Osteocyte (in vitro differentiated cells): ENCODE data around the gene DZIP3. TPM values are rescaled to one million over a fixed set of nuclear protein-coding genes. Genes with fewer than 3 reads are reported as not detected.

Experiments used
- DNase-seq: peaks from one replicate; pipeline ENCODE4 v3.0.0; 2021; ENCODE audit warnings: mixed read lengths; ENCODE audit not compliant: unreplicated experiment; ENCODE audit errors: extremely low spot score
- H3K27ac Mint-ChIP-seq: one replicate; pipeline ENCODE4 v1.8.0; 2021; ENCODE audit warnings: mild to moderate bottlenecking, mixed read lengths; ENCODE audit not compliant: unreplicated experiment
- H3K27me3 Mint-ChIP-seq: one replicate; pipeline ENCODE4 v1.8.0; 2021; ENCODE audit warnings: mixed read lengths; ENCODE audit not compliant: unreplicated experiment
- H3K36me3 Mint-ChIP-seq: one replicate; pipeline ENCODE4 v1.8.0; 2021; ENCODE audit warnings: mixed read lengths; ENCODE audit not compliant: unreplicated experiment
- H3K4me1 Mint-ChIP-seq: one replicate; pipeline ENCODE4 v1.8.0; 2021; ENCODE audit warnings: mixed read lengths; ENCODE audit not compliant: unreplicated experiment
- H3K4me3 Mint-ChIP-seq: one replicate; pipeline ENCODE4 v1.8.0; 2021; ENCODE audit warnings: mild to moderate bottlenecking, moderate library complexity, mixed read lengths; ENCODE audit not compliant: unreplicated experiment
- H3K9me3 Mint-ChIP-seq: one replicate; pipeline ENCODE4 v1.8.0; 2021; ENCODE audit warnings: mixed read lengths; ENCODE audit not compliant: unreplicated experiment
- total RNA-seq: library from RNA; stranded (reverse); gene quantifications from 2 replicates; pipeline ENCODE4 v1.2.1, GENCODE V29; 2021
- TF ChIP-seq, protein P1 (sequence below): fragments of 200-600 bp; sonication (generic); IDR thresholded peaks from 2 replicates; pipeline ENCODE4 v1.5.0; 2021; ENCODE audit warnings: antibody characterized with exemption, mild to moderate bottlenecking, moderate library complexity

DZIP3 gene
- total RNA-seq, 1 donor from 2014 or later: 9.0 TPM

GRCh38 chr3:108661699-108662098 is 72.2 kb downstream of the DZIP3 start:
- Mint-ChIP-seq H3K4me1 (peaks cover 4% of the 10 kb centered on the region), H3K27ac (no peak overlapping the region), H3K27me3 (no peaks in the 10 kb centered on the region), H3K9me3 (peaks cover 3% of the 10 kb centered on the region), H3K4me3 (peak overlapping the region; percentile 11), H3K36me3 (peaks cover 5% of the 10 kb centered on the region)
- TF ChIP-seq, protein P1, sequence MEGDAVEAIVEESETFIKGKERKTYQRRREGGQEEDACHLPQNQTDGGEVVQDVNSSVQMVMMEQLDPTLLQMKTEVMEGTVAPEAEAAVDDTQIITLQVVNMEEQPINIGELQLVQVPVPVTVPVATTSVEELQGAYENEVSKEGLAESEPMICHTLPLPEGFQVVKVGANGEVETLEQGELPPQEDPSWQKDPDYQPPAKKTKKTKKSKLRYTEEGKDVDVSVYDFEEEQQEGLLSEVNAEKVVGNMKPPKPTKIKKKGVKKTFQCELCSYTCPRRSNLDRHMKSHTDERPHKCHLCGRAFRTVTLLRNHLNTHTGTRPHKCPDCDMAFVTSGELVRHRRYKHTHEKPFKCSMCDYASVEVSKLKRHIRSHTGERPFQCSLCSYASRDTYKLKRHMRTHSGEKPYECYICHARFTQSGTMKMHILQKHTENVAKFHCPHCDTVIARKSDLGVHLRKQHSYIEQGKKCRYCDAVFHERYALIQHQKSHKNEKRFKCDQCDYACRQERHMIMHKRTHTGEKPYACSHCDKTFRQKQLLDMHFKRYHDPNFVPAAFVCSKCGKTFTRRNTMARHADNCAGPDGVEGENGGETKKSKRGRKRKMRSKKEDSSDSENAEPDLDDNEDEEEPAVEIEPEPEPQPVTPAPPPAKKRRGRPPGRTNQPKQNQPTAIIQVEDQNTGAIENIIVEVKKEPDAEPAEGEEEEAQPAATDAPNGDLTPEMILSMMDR: no peak
- DNase-seq: no peak

DNA sequence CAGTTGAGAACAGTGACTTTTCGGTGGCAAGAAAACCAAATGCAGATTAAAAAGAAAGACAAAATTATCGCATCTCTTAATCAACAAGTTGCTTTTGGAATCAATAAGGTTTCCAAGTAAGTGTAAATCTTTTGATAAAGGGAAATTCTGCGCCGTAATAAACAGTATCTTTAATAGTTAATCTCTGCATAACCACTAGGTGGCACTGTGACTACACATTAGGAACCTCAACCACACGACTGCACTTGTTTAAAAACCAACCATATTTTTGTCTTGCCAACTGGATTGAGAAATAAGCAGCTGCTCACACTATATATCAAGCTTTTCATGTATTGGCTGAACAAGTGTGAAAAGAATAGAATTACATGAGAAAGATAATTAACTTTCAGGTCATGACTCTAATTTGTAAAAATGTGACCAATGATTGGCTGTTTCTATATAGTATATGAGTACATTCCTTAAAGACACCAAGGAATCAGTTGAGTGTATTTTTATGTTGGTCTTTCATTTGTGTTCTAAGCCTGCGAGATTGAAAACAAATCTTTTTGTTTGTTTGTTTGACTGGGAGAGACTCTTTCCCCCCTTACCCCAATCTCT is 72.7 kb downstream of the DZIP3 start:
- H3K4me1 Mint-ChIP-seq: peaks cover 4% of the 10 kb centered on the region
- H3K36me3 Mint-ChIP-seq: peaks cover 2% of the 10 kb centered on the region
- DNase-seq: no peak
- TF ChIP-seq, protein P1: peak; percentile 81
- H3K4me3 Mint-ChIP-seq: peak overlapping the region; percentile 11
- H3K27me3 Mint-ChIP-seq: no peaks in the 10 kb centered on the region
- peaks cover 3% of the 10 kb centered on the region for H3K9me3 Mint-ChIP-seq
- H3K27ac Mint-ChIP-seq: no peak overlapping the region

GRCh38 chr3:108664266-108664665 is 74.7 kb downstream of the DZIP3 start:
- no peak for DNase-seq
- Mint-ChIP-seq H3K9me3 (peaks cover 3% of the 10 kb centered on the region), H3K4me3 (no peak overlapping the region), H3K4me1 (peaks cover 4% of the 10 kb centered on the region), H3K36me3 (peaks cover 4% of the 10 kb centered on the region), H3K27me3 (no peaks in the 10 kb centered on the region), H3K27ac (no peak overlapping the region)
- TF ChIP-seq, protein P1: no peak

GRCh38 chr3:108667312-108667711 is 77.8 kb downstream of the DZIP3 start:
- Mint-ChIP-seq H3K9me3 (no peaks in the 10 kb centered on the region), H3K36me3 (peaks cover 10% of the 10 kb centered on the region), H3K27ac (no peak overlapping the region), H3K27me3 (no peaks in the 10 kb centered on the region), H3K4me1 (no peaks in the 10 kb centered on the region), H3K4me3 (no peak overlapping the region)
- TF ChIP-seq, protein P1: no peak
- DNase-seq: no peak

DNA sequence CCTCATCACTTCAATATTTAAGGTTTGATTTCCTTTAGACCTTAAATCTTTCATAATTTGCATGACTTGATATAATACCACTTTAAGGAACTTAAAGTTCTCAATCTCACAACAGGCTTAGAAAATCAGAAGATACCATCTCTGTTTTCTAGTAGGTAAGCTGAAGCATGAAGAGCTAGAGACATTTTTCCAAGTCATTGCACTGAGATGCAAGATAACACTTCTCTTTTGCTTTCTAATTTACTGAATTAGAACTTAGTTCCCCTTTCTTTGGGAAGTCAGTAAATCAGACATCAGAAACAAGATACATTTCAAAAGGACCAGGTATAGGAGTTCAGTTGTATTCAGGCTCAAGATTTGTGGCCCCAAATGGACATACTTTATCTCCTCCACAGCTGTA is 79.7 kb downstream of the DZIP3 start:
- TF ChIP-seq, protein P1: no peak
- no peak overlapping the region for H3K4me3 Mint-ChIP-seq
- no peaks in the 10 kb centered on the region for H3K4me1 Mint-ChIP-seq
- H3K9me3 Mint-ChIP-seq: no peaks in the 10 kb centered on the region
- no peaks in the 10 kb centered on the region for H3K27me3 Mint-ChIP-seq
- H3K27ac Mint-ChIP-seq: no peak overlapping the region
- DNase-seq: no peak
- peaks cover 12% of the 10 kb centered on the region for H3K36me3 Mint-ChIP-seq
